ENCODE data around the gene KAT6B. TPM values are rescaled to one million over a fixed set of nuclear protein-coding genes. Genes with fewer than 3 reads are reported as not detected.

Gene KAT6B
- total and polyA plus RNA-seq, 2 donors from 2014 or later, result 2.9 to 34.2 TPM

DNA sequence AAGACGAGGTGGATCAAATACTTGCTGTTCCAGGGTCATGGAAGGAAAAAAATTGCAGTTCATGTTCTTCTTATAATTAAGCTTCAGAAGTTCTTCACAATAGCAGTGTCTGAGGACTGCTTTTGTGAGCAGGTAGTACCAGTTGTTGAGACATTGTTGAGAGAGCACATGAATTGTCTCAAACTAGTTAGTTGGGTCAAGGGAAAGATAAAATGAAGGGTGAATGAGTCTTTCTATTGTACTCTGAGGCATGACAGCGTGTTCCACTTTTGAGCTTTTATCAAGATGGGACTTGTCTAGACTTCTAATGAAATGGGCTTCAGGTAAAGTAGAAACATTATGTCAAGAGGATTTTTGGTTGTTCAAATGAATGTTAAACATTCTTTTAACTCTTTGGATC, 26.0 kb downstream of the KAT6B start:
- H3K36me3 ChIP-seq (ENCODE audit: control insufficient read depth in 2 of 3, insufficient read depth in 3 of 3, low read length in 3 of 3), result no peaks in the 10 kb centered on the region
- H3K9ac ChIP-seq (ENCODE audit: low read length in 3 of 3), result no peak overlapping the region
- H3K9me3 ChIP-seq (ENCODE audit: control insufficient read depth in 2 of 3, insufficient read depth in 1 of 3, low read length in 3 of 3), result no peaks in the 10 kb centered on the region
- no peak overlapping the region for H3K4me3 ChIP-seq (ENCODE audit: low read length in 3 of 3)
- intact Hi-C loops (cut with DNase I), result no loop called here
- no peaks in the 10 kb centered on the region for H3K27me3 ChIP-seq (ENCODE audit: control insufficient read depth, insufficient read depth, low read length)
- no peak overlapping the region for H3K27ac ChIP-seq (ENCODE audit: low read depth in 2 of 2, low read length in 2 of 2)
- TF ChIP-seq, protein P1, sequence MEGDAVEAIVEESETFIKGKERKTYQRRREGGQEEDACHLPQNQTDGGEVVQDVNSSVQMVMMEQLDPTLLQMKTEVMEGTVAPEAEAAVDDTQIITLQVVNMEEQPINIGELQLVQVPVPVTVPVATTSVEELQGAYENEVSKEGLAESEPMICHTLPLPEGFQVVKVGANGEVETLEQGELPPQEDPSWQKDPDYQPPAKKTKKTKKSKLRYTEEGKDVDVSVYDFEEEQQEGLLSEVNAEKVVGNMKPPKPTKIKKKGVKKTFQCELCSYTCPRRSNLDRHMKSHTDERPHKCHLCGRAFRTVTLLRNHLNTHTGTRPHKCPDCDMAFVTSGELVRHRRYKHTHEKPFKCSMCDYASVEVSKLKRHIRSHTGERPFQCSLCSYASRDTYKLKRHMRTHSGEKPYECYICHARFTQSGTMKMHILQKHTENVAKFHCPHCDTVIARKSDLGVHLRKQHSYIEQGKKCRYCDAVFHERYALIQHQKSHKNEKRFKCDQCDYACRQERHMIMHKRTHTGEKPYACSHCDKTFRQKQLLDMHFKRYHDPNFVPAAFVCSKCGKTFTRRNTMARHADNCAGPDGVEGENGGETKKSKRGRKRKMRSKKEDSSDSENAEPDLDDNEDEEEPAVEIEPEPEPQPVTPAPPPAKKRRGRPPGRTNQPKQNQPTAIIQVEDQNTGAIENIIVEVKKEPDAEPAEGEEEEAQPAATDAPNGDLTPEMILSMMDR (IDR thresholded peaks at IDR 0.05; ENCODE audit: borderline replicate concordance, extremely low read depth, insufficient read depth), result no peak
- peaks cover 0 to 10% (median 0%) of the 10 kb centered on the region in 3 donors for H3K4me1 ChIP-seq (ENCODE audit: control insufficient read depth in 2 of 3, insufficient read depth in 2 of 3, low read depth in 1 of 3, low read length in 3 of 3)
- no peak for FAIRE-seq
- DNase-seq, result no peak

DNA sequence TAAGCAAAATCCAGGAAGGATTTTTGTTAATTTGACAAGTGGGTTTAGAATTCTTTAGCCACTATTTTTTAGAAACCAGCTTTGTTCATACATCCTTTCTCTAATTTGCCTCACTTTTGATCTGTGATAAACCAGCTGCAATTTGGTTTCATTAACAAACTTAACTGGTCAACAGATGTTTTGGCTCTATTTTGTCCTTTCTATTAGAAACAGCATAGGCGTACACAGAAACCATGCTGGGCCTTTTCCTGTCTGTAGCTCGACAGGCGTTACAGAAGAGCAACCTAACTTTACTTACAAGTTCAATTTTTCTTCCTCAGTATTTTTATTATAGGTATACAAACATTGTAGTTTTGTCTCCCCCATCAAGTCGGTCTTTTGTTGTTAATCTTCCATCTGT, 28.2 kb downstream of the KAT6B start:
- FAIRE-seq (no peak), DNase-seq (peak in 1 of 5 donors; percentile 49)
- Histone ChIP-seq H3K4me1 (ENCODE audit: control insufficient read depth in 2 of 3, insufficient read depth in 2 of 3, low read depth in 1 of 3, low read length in 3 of 3) (peaks cover 0 to 10% (median 0%) of the 10 kb centered on the region in 3 donors), H3K27ac (ENCODE audit: low read depth in 2 of 2, low read length in 2 of 2) (no peak overlapping the region), H3K9me3 (ENCODE audit: control insufficient read depth in 2 of 3, insufficient read depth in 1 of 3, low read length in 3 of 3) (no peaks in the 10 kb centered on the region), H3K9ac (ENCODE audit: low read length in 3 of 3) (no peak overlapping the region), H3K27me3 (ENCODE audit: control insufficient read depth, insufficient read depth, low read length) (no peaks in the 10 kb centered on the region), H3K4me3 (ENCODE audit: low read length in 3 of 3) (no peak overlapping the region), H3K36me3 (ENCODE audit: control insufficient read depth in 2 of 3, insufficient read depth in 3 of 3, low read length in 3 of 3) (no peaks in the 10 kb centered on the region)
- TF ChIP-seq, protein P1 (IDR thresholded peaks at IDR 0.05; ENCODE audit: borderline replicate concordance, extremely low read depth, insufficient read depth), result no peak
- intact Hi-C loops (cut with DNase I), result no loop called here

DNA sequence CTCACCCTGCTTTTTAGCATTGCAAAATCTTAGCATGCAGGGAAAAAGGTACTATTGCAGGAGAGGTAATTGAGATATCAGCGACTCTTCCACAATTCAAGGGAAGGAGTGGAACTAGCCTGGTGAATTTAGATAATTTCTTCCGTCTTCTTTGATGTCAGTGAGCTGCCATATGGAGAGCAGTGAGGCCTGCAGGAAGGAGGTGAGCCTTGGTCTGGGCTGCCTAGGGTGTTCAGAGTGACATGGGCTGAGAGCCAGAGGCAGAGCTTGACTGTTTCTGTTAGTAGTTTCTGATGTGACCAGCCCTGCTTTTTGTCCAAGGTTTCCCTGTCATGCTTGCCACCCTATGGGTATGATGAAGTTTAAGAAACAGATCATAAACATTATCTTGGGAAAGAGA, 28.6 kb downstream of the KAT6B start:
- DNase-seq, result peak in 1 of 5 donors; percentile 26
- TF ChIP-seq, protein P1 (IDR thresholded peaks at IDR 0.05; ENCODE audit: borderline replicate concordance, extremely low read depth, insufficient read depth), result no peak
- no peak overlapping the region for H3K27ac ChIP-seq (ENCODE audit: low read depth in 2 of 2, low read length in 2 of 2)
- H3K27me3 ChIP-seq (ENCODE audit: control insufficient read depth, insufficient read depth, low read length), result no peaks in the 10 kb centered on the region
- H3K9me3 ChIP-seq (ENCODE audit: control insufficient read depth in 2 of 3, insufficient read depth in 1 of 3, low read length in 3 of 3), result no peaks in the 10 kb centered on the region
- H3K36me3 ChIP-seq (ENCODE audit: control insufficient read depth in 2 of 3, insufficient read depth in 3 of 3, low read length in 3 of 3), result no peaks in the 10 kb centered on the region
- peaks cover 0 to 10% (median 0%) of the 10 kb centered on the region in 3 donors for H3K4me1 ChIP-seq (ENCODE audit: control insufficient read depth in 2 of 3, insufficient read depth in 2 of 3, low read depth in 1 of 3, low read length in 3 of 3)
- no peak for FAIRE-seq
- no peak overlapping the region for H3K4me3 ChIP-seq (ENCODE audit: low read length in 3 of 3)
- H3K9ac ChIP-seq (ENCODE audit: low read length in 3 of 3), result no peak overlapping the region
- intact Hi-C loops (cut with DNase I), result no loop called here

DNA sequence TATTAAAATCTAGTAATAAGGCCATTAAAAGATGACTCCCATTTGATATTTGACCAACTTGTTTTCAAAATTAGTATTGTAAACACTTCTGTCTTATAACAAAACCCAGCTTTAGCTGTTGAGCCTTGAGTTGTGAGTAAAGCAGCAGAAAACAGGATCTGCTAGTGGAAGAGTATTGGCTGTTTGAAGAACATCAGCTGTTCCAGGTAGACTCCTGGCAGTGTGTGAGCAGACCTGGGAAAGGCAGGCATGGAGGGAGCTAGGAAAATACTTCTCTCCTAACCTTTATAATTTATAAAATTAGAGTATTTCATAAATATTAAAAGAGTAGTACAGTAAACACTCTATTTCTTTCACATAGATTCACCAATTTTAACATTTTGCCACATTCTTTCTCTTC, 29.0 kb downstream of the KAT6B start:
- H3K27ac ChIP-seq (ENCODE audit: low read depth in 2 of 2, low read length in 2 of 2), result no peak overlapping the region
- no peak for FAIRE-seq

More for the DNA sequence above, 29.0 kb downstream of the KAT6B start:
- intact Hi-C loops (cut with DNase I), result no loop called here
- Histone ChIP-seq H3K4me3 (ENCODE audit: low read length in 3 of 3) (no peak overlapping the region), H3K9ac (ENCODE audit: low read length in 3 of 3) (no peak overlapping the region), H3K27me3 (ENCODE audit: control insufficient read depth, insufficient read depth, low read length) (no peaks in the 10 kb centered on the region), H3K4me1 (ENCODE audit: control insufficient read depth in 2 of 3, insufficient read depth in 2 of 3, low read depth in 1 of 3, low read length in 3 of 3) (peaks cover 0 to 8% (median 0%) of the 10 kb centered on the region in 3 donors), H3K36me3 (ENCODE audit: control insufficient read depth in 2 of 3, insufficient read depth in 3 of 3, low read length in 3 of 3) (no peaks in the 10 kb centered on the region), H3K9me3 (ENCODE audit: control insufficient read depth in 2 of 3, insufficient read depth in 1 of 3, low read length in 3 of 3) (no peaks in the 10 kb centered on the region)
- TF ChIP-seq, protein P1 (IDR thresholded peaks at IDR 0.05; ENCODE audit: borderline replicate concordance, extremely low read depth, insufficient read depth), result no peak
- no peak for DNase-seq
